GM23338 (cell line): ENCODE measurements around the gene TNS1. TPM values are rescaled to one million over a fixed set of nuclear protein-coding genes. Genes with fewer than 3 reads are reported as not detected.

ENCODE experiments used
- ATAC-seq: fragments of 200-7000 bp; cut with Tn5 transposase; 3 replicates; pipeline ENCODE4 v1.9.1; 2020
- DNase-seq: peaks from one replicate; pipeline ENCODE4 v3.0.0-alpha.2; 2015; ENCODE audit warnings: low spot score
- H2AFZ ChIP-seq: fragments of 200-600 bp; sonication (generic); 2 replicates; pipeline ENCODE4 v1.8.0; 2016; ENCODE audit warnings: antibody characterized with exemption, mild to moderate bottlenecking, moderate library complexity
- H3F3A ChIP-seq: fragments of 200-600 bp; sonication (generic); replicated peaks from 2 replicates; pipeline ENCODE4 v1.8.0; 2017; ENCODE audit warnings: antibody characterized with exemption, mixed run types, low read depth
- H3K27ac ChIP-seq: fragments of 200-600 bp; sonication (generic); 2 replicates; pipeline ENCODE4 v1.6.1; 2016; ENCODE audit warnings: low read depth
- H3K27me3 ChIP-seq: fragments of 200-600 bp; sonication (generic); 2 replicates; pipeline ENCODE4 v1.8.0; 2016; ENCODE audit warnings: mild to moderate bottlenecking, mixed run types, moderate library complexity; ENCODE audit not compliant: insufficient read depth
- H3K36me3 ChIP-seq: fragments of 200-600 bp; sonication (generic); 2 replicates; pipeline ENCODE4 v1.8.0; 2016; ENCODE audit warnings: mild to moderate bottlenecking; ENCODE audit not compliant: insufficient read depth
- H3K4me1 ChIP-seq: fragments of 200-600 bp; sonication (generic); 2 replicates; pipeline ENCODE4 v1.8.0; 2016; ENCODE audit warnings: mild to moderate bottlenecking, moderate library complexity; ENCODE audit not compliant: insufficient read depth
- H3K4me2 ChIP-seq: fragments of 200-600 bp; sonication (generic); 2 replicates; pipeline ENCODE4 v1.7.1; 2017; ENCODE audit warnings: mixed run types
- H3K4me3 ChIP-seq: fragments of 200-600 bp; sonication (generic); 2 replicates; pipeline ENCODE4 v1.6.1; 2016; ENCODE audit warnings: mixed run types
- H3K79me2 ChIP-seq: fragments of 200-600 bp; sonication (generic); replicated peaks from 2 replicates; pipeline ENCODE4 v1.8.0; 2017; ENCODE audit warnings: mild to moderate bottlenecking; ENCODE audit not compliant: insufficient read depth
- H3K9me2 ChIP-seq: fragments of 200-600 bp; sonication (generic); 2 replicates; pipeline ENCODE4 v1.8.0; 2017; ENCODE audit not compliant: insufficient read depth
- H4K20me1 ChIP-seq: fragments of 200-600 bp; sonication (generic); replicated peaks from 2 replicates; pipeline ENCODE4 v1.8.0; 2017; ENCODE audit warnings: mild to moderate bottlenecking; ENCODE audit not compliant: insufficient read depth
- H3K27ac Mint-ChIP-seq: 2 replicates; pipeline ENCODE4 v1.8.0; 2020; ENCODE audit warnings: inconsistent platforms, mild to moderate bottlenecking, moderate library complexity, mixed read lengths
- H3K27me3 Mint-ChIP-seq: 3 replicates; pipeline ENCODE4 v1.8.0; 2022; ENCODE audit warnings: low read depth, mild to moderate bottlenecking, moderate library complexity, mixed read lengths, inconsistent platforms; ENCODE audit not compliant: insufficient read depth, poor library complexity
- H3K36me3 Mint-ChIP-seq: 3 replicates; pipeline ENCODE4 v1.8.0; 2021; ENCODE audit warnings: low read depth, mild to moderate bottlenecking, inconsistent platforms, moderate library complexity, mixed read lengths
- H3K4me1 Mint-ChIP-seq: 3 replicates; pipeline ENCODE4 v1.8.0; 2020; ENCODE audit warnings: mild to moderate bottlenecking, inconsistent platforms, mixed read lengths
- H3K4me3 Mint-ChIP-seq: 3 replicates; pipeline ENCODE4 v1.8.0; 2021; ENCODE audit warnings: moderate library complexity, mild to moderate bottlenecking, inconsistent platforms, mixed read lengths
- H3K9me3 Mint-ChIP-seq: 3 replicates; pipeline ENCODE4 v1.8.0; 2020; ENCODE audit warnings: moderate library complexity, mild to moderate bottlenecking, inconsistent platforms, mixed read lengths
- CREB1 ChIP-seq: fragments of 250-450 bp; sonication (Bioruptor Pico); IDR thresholded peaks from 2 replicates; pipeline ENCODE4 v1.5.0; 2020; ENCODE audit warnings: low read depth, mild to moderate bottlenecking, moderate library complexity
- CTCF ChIP-seq, 2 experiments: fragments of 200-600 bp in 1 of 2; sonication (generic) in 1 of 2; conservative IDR thresholded peaks; 2 replicates each; pipeline versions ENCODE4 v1.5.1 to v1.6.1; 2016 to 2017; ENCODE audit warnings: antibody characterized with exemption in 2 of 2, low read depth in 2 of 2, mild to moderate bottlenecking in 2 of 2, moderate library complexity in 1 of 2
- ETS1 ChIP-seq: IDR thresholded peaks from 2 replicates; pipeline ENCODE4 v1.6.1; 2016; ENCODE audit warnings: antibody characterized with exemption
- EZH2 ChIP-seq: fragments of 200-600 bp; sonication (generic); IDR thresholded peaks from one replicate; pipeline ENCODE4 v1.8.0; 2017; ENCODE audit warnings: antibody characterized with exemption, mild to moderate bottlenecking, low read depth; ENCODE audit not compliant: unreplicated experiment
- EZH2phosphoT487 ChIP-seq: fragments of 200-600 bp; sonication (generic); IDR thresholded peaks from one replicate; pipeline ENCODE4 v1.8.1; 2018; ENCODE audit warnings: antibody characterized with exemption; ENCODE audit not compliant: unreplicated experiment
- JUNB ChIP-seq: IDR thresholded peaks from one replicate; pipeline ENCODE4 v1.6.1; 2016; ENCODE audit warnings: antibody characterized with exemption; ENCODE audit not compliant: unreplicated experiment
- POLR2AphosphoS5 ChIP-seq: IDR thresholded peaks from 2 replicates; pipeline ENCODE4 v1.6.1; 2016; ENCODE audit warnings: antibody characterized with exemption, low read depth
- STAT1 ChIP-seq: IDR thresholded peaks from one replicate; pipeline ENCODE4 v1.6.1; 2016; ENCODE audit warnings: antibody characterized with exemption; ENCODE audit not compliant: unreplicated experiment
- ZNF114 ChIP-seq: fragments of 250-450 bp; sonication (Bioruptor Pico); IDR thresholded peaks from 2 replicates; pipeline ENCODE4 v1.5.0; 2020; ENCODE audit warnings: mild to moderate bottlenecking, moderate library complexity
- ZNF462 ChIP-seq: fragments of 250-450 bp; sonication (Bioruptor Pico); IDR thresholded peaks from 2 replicates; pipeline ENCODE4 v1.5.0; 2020; ENCODE audit warnings: mild to moderate bottlenecking, moderate library complexity
- polyA plus RNA-seq: library from polyadenylated mRNA; unstranded; fragments of >200 nt; fragmentation: Nextera tagmentation; extraction: Ambion mirVana; gene quantifications from 2 replicates; pipeline ENCODE4 v1.2.1, GENCODE V29; 2016
- total RNA-seq: library from RNA; depleted of rRNA; stranded (reverse); fragments of >200 nt; shearing (Covaris generic); gene quantifications from 2 replicates; pipeline ENCODE4 v1.2.3, GENCODE V29; 2014

The TNS1 gene
- total and polyA plus RNA-seq, 2 experiments from 2014 or later = 2.0 to 7.4 TPM

- TF ChIP-seq ZNF462 (CRISPR knock-in tag) = no peak
Observed at GRCh38 chr2:217825469-217826235, 177.1 kb downstream of the TNS1 start (continued).

- Mint-ChIP-seq H3K27me3 (peaks cover 8% of the 10 kb centered on the region), H3K9me3 (no peaks in the 10 kb centered on the region), H3K27ac (no peak overlapping the region; the same call in 1 of the 2 replicates), H3K36me3 (no peaks in the 10 kb centered on the region), H3K4me3 (no peak overlapping the region), H3K4me1 (peaks cover 18% of the 10 kb centered on the region; the same call in 2 of the 3 replicates)
- no peaks in the 10 kb centered on the region for H3K27me3 ChIP-seq
- DNase-seq = no peak
- no peaks in the 10 kb centered on the region for H3K36me3 ChIP-seq
- no peaks in the 10 kb centered on the region for H3K4me1 ChIP-seq
- H3K27ac ChIP-seq = no peak overlapping the region
- H3F3A ChIP-seq = no peaks in the 10 kb centered on the region
- no peaks in the 10 kb centered on the region for H4K20me1 ChIP-seq
- no peak overlapping the region for H2AFZ ChIP-seq
- H3K4me2 ChIP-seq = no peak overlapping the region
- H3K79me2 ChIP-seq = no peaks in the 10 kb centered on the region
- H3K9me2 ChIP-seq = no peaks in the 10 kb centered on the region
- no peak overlapping the region for H3K4me3 ChIP-seq
- ATAC-seq = no peak
- no peak for TF ChIP-seq EZH2phosphoT487
- no peak for TF ChIP-seq EZH2
- TF ChIP-seq CTCF (conservative IDR thresholded peaks at IDR 0.05; ENCODE audit: low read depth in 2 of 2) = no peak
- no peak for TF ChIP-seq ZNF114 (CRISPR knock-in tag)
- no peak for TF ChIP-seq STAT1
- no peak for TF ChIP-seq JUNB
- TF ChIP-seq ETS1 = no peak
- no peak for TF ChIP-seq CREB1 (CRISPR knock-in tag)
- no peak for TF ChIP-seq POLR2AphosphoS5
Observed at GRCh38 chr2:217824223-217824622, 178.6 kb downstream of the TNS1 start.
